NCI-H69 (cell line): ENCODE results near the gene LRRIQ3.

ENCODE experiments used
- DNase-seq: peaks from one replicate; lab custom pipeline; 2025; lab: John Stamatoyannopoulos, UW

LRRIQ3 gene

DNA sequence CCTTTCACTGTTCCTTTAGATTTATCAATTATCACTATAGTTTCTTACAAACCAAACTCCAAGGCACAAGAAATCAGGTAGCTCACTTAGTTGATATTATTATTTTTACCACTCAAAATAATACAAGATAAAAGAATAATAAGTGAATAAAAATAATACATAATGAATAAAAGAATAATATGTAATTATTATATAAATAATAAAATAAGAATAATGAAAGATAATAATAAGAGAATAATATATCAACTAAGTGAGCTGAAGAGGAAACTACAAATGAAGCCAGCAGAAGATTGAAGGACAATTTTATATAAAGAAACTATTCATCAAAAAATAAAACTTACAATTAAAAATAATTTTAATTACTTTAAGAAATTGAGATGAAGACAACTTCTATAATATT lies 90.6 kb downstream of the LRRIQ3 start:
- DNase-seq = no peak

DNA sequence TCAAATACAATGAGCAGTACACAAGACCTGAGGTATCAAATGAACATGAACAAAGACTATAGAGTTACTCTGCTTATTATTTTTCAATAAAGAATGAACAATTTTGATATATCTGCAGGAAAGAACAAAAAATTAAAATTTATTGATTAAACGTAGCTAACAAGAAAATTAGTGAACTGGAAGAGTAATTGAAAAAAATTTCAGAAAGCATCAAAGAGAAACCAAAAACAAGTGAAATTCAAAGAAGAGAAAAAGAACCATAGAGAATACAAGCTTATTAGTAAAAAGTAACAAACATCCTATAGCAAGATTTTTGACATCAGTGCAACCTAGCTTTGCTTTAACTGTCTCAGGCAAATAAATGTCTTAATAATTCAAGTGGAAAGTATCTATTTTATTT lies 106.6 kb downstream of the LRRIQ3 start:
- no peak for DNase-seq

DNA sequence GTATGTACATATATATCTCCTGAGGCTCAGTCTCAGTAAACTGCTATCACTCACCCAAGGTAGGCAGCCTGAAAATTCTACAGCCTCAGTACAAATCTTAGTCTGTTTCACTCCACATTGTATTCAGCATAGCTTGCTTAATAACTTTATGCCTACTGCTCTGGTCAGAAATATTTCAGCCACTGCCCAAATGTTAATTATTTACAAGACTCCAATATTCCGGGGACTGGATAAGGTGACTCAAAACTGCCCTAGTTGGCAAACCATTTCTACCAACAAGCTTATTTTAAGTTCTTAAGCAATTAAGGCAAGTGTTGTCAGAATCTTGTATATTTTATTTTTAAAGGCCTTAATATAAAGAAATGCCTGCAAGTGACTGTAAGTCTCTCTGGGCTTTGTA lies 114.8 kb downstream of the LRRIQ3 start:
- no peak for DNase-seq

DNA sequence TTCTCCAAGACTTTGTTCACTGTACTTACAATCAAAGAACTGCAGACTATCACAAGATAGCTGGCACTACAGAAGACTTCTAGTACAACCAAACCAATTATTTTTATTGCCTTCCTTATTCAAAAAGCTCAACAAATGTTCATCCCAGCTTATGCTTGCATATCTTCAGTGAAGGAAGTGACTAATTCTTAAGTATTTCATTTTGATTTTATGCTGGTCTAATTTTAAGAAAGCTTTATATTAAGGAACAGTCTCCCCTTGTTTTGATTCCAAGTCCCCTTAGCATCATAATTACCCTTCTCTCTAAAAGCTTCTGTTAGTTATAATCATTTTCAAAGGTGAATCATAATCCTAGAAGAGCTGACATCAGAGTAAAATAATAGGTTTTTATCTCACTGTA lies 132.9 kb downstream of the LRRIQ3 start:
- no peak for DNase-seq

DNA sequence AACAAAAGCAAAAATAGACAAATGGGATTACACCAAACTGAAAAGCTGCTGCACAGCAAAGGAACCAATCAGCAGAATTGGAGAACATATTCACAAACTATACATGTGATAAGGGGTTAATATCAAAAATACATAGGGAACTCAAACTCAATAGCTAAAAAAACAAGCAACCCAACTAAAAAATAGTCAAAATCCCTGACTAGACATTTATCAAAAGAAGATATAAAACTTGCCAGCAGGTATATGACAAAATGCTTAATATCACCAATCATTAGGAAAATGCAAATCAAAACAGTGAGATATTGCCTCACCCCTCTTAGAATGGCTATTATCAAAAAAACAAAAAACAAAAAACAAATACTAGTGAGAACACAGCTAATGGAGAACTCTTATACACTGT lies 140.3 kb downstream of the LRRIQ3 start:
- DNase-seq = no peak

DNA sequence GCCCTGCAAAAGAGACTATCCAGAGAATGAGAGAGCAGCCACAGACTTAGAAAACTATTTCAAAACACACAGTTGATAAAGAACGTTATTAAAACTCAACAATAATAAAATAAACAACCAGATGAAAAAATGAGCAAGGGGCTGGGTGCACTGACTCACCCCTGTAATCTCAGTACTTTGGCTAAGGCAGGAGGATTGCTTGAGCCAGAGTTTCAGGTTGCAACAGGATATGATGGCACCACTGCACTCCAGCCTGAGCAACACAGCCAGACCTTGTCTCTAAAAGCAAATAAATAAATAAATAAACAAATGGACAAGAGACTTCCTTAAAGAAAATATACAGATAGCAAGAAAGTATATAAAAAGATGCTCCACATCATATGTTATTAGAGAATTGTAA lies 144.6 kb downstream of the LRRIQ3 start:
- DNase-seq = no peak

DNA sequence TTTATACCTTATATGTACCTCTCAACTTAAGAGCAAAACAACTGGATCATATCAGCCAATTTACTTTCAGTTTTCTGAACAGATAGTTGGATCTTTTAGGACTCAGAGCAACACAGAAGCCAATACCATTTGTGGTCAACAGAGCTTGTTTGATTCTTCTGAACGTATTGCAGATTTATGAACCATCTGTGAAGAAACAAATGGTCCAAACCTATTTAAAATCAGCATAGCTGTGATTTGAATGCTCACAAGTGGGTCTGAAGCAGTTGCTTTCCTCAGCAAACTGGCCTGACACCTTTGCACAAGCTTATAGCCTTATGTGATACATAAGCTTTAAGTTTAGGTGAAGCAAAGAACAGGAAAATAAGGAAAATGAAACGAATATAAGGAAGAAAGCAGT lies 147.6 kb downstream of the LRRIQ3 start:
- no peak for DNase-seq

DNA sequence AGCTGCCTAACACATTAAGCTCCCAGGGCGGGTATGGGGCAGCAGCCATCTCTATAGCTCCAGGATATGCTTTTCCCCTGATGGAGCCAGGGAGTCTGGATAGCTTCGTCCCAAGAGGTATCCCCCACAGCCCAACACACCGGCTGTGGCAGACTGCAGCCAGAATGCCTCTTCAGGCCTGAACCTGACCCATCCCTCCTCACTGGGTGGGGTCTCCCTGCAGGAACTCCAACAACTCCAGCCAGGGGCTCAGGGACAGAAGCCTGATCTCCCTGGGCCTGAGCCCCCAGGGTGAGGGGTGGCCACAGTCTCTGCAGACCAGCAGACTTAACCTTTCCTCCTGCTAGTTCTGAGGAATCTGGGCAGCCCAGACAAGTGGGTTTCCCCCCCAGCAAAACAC lies 159.9 kb downstream of the LRRIQ3 start:
- no peak for DNase-seq

DNA sequence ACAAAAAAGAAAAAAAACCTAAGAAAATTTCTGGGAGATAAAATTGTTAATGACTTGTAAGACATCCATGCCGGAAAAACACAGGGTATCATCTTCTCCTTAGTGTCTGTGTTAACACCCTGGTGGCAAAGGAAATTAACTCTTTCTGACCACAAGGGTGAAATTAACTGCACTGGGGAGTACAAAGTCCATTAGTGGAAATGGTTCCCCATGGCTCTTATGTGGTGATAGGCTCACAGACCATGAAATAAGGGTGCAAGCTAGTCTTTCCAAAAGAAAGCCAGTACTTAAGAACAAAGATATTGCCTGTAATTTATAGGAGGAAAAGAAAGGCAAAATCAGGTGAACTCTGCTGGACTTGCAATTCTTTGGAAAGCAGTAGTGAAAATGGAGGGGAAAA lies 185.4 kb downstream of the LRRIQ3 start:
- DNase-seq = peak; percentile 51

DNA sequence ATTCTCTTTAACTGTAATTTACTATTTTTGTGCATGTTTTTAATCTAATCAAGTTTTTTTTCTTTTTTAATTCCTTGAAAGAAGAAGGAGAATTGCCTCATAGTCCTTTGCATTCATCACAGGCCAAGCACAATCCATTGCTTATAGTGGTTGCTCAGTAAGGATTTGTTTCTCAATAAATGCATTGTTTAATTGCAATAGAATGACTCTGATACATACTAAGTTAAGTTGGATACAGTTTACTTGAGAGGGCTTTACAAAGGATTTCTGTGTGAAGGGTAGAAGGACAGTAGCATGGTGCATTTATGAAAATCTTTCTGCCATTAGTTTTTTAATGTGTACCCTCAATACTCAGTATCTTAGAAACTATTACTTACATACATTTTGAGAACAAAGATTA lies 186.2 kb downstream of the LRRIQ3 start:
- no peak for DNase-seq

DNA sequence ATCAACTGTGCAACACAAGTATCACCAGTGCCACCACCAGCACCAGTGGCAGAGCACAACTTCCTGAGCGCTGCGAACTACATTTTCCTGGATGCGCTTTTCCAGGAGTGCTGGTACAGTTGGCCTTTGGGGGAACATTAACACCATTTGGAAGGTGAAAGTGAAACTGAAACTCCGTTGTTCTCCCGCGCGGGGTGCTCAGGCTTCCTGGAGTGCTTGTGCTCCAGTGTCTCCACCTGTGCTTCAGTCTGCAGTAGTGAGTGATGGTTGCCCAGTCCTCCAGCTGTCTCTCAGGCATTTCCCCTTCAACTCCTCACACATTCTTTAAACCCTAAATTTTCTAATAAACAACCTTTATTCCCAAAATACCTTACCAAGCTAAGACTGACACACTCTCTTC lies 187.8 kb downstream of the LRRIQ3 start:
- DNase-seq = no peak

DNA sequence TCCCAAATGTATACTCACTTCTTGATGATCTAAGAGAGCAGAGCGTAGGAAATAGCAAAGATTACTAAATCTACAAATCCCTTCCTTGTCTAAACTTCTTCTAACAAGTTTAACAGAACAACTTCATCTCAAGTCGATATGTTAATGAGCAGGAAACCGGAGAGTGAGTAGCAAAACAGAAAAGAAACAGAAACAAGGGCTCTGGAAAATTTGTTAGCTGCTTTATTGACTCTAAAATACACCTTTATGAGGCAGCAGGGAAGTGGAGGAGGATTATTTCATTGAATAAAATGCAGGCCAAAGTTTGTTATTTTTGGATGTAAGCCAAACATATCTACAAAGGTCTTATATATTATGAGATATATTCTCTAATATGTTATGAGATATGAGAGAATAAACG lies 192.4 kb downstream of the LRRIQ3 start:
- peak; percentile 45 for DNase-seq

DNA sequence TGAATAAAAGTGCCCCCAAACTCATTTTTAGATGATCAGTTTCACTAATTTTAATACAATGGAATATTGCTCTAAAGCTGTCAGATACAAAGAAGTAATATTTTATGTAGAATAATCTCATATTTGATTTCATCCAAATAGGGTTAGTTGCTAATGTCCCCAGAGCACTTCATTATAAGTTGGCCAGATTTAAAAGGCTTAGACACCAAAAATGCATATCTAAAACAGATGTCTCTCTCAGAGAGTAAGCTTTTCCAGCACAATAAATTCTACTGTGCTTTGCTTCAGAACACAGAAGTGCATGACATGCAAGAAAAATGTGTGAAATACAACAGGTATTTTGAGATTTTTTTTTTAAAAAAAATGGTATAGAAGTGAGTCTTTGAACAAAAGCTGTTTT lies 194.2 kb downstream of the LRRIQ3 start:
- DNase-seq = no peak

DNA sequence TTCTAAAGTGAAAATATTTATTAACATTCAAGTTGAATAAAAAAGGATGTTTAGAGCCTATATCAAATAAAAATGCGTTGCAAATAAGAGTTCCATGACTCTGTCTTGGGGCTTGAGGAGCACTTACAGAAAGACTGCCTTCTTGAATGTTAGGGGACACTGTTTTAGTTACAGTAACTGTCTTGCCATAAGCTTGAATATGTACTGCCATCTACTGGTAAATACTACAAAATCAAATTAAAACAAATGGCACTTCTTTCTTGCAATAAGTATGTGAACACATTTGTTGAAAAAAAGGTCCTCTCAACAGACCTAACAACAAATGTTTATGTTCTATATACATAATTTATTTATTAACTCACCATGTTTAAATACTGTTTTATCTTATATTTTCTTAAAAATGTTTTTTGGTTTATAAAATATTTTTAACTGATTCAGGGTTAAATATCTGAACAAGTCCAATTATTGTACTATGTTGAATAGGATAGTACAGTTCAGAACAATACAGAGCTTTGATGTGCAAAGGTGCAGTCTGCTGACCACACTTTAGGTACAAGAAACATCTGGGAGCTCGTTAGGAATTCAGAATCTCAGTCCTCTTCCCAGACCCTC lies 199.5 kb downstream of the LRRIQ3 start:
- DNase-seq = peak; percentile 71

DNA sequence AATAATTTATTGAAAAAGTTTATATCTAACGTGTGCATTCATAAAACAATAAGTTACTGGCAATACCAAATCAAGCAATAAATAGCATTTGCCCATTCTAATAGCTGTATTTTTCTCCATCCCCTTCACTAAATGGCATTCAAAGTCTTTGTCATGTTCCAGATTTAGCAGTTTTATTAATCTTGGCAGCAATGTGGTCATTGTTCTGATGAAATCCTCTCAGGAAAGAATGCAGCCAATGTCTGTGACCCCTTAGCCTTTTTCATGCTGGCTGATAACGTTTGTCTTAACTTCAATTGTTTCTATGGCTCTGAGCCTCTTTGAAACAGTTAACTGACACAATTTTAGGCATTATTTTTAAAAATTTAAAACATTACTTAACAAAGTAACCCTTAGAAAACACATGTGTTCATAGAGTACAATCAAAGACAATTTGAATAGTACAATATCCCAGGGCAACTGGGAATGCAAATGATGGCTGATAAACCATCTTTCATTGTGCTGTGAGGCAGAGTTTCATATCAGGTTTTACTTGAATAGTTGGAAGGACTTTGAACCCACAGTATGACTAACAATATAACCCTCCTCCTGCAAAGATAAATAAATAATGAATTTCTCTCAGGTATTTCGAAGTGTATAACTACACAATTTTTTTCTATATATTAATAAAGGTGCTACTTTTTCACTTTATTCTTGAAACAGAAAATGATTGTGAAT lies 217.5 kb downstream of the LRRIQ3 start:
- DNase-seq = no peak

DNA sequence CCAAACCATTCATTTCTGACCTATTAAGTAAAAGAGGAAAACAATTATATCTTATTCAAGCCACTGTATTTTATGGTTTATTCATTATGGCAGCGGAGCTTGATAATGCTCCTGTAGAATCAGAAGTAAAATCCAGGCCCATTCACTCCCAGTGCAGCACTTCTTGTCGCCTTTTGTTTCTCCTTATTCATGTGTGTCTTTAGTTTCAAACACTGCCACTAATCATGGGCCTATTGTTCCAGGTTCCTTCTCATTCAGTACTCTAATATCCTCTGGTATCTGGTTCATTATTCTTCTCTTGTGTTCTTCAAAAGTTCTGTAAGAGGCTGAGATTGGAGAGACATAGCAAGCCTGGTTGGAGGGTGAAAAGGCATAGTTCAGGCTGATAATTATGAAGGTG lies 218.3 kb downstream of the LRRIQ3 start:
- DNase-seq = no peak

DNA sequence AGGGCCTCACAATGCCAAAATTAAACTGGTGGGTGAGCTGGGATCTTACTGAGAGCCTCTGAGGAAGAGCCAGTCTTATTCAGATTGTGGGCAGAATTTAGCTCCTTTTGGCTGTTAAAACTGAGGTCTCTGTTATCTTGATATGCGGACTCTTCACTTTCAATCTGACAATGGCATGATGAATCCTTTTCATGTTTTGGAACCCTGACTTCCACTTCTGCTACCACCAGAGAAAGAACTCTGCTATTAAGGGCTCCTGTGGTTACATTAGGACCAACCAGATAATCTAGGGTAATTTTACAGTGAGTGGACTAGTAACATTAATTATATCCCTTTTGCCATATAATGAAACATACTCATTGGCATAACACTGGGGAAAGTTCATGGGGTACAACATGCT lies 219.0 kb downstream of the LRRIQ3 start:
- no peak for DNase-seq
